HEK293T (cell line): ENCODE data around the gene NIPSNAP3A.

Source experiments
- FOXK2 ChIP-seq: fragments of 450-650 bp; IDR thresholded peaks from 2 replicates; pipeline ENCODE4 v1.6.1; 2016; ENCODE audit warnings: mild to moderate bottlenecking
- FOXM1 ChIP-seq: fragments of 450-650 bp; IDR thresholded peaks from 2 replicates; pipeline ENCODE4 v1.6.1; 2017; ENCODE audit warnings: mild to moderate bottlenecking, borderline replicate concordance
- HDGF ChIP-seq: fragments of 450-650 bp; IDR thresholded peaks from 2 replicates; pipeline ENCODE4 v1.6.1; 2017; ENCODE audit warnings: antibody characterized with exemption, borderline replicate concordance
- L3MBTL2 ChIP-seq: fragments of 450-650 bp; conservative IDR thresholded peaks from 2 replicates; pipeline ENCODE4 v1.6.1; 2016; ENCODE audit warnings: mild to moderate bottlenecking
- NFRKB ChIP-seq: fragments of 450-650 bp; IDR thresholded peaks from 2 replicates; pipeline ENCODE4 v1.6.1; 2016; ENCODE audit warnings: mild to moderate bottlenecking, moderate library complexity
- PKNOX1 ChIP-seq: fragments of 450-650 bp; IDR thresholded peaks from 2 replicates; pipeline ENCODE4 v1.6.1; 2016
- SUZ12 ChIP-seq: fragments of 450-650 bp; IDR thresholded peaks from 2 replicates; pipeline ENCODE4 v1.6.1; 2016; ENCODE audit warnings: mild to moderate bottlenecking
- ZNF384 ChIP-seq: fragments of 450-650 bp; IDR thresholded peaks from 2 replicates; pipeline ENCODE4 v1.6.1; 2016

- TF ChIP-seq SUZ12 (no peak), NFRKB (no peak), L3MBTL2 (no peak), HDGF (no peak), FOXK2 (no peak), PKNOX1 (no peak), ZNF384 (no peak), FOXM1 (no peak)
These were observed 35.9 kb upstream of the NIPSNAP3A start for GRCh38 chr9:104711604-104712003.
